Fibroblast of pulmonary artery (primary cell): ENCODE measurements around the gene KCNMA1.

Experiments
- DNase-seq: peaks from one replicate; pipeline ENCODE4 v3.0.0-alpha.2; 2010; ENCODE audit warnings: low read depth
- H3K4me3 ChIP-seq: replicated peaks from 2 replicates; pipeline ENCODE4 v1.5.1; 2011; ENCODE audit warnings: low read depth, mild to moderate bottlenecking, control low read depth, low read length, moderate library complexity
- TF ChIP-seq, protein P1 (sequence below): IDR thresholded peaks from 2 replicates; pipeline ENCODE4 v1.5.1; 2011; ENCODE audit warnings: mild to moderate bottlenecking, control low read depth, low read length, inconsistent platforms; ENCODE audit errors: missing control alignments

Gene KCNMA1

DNA sequence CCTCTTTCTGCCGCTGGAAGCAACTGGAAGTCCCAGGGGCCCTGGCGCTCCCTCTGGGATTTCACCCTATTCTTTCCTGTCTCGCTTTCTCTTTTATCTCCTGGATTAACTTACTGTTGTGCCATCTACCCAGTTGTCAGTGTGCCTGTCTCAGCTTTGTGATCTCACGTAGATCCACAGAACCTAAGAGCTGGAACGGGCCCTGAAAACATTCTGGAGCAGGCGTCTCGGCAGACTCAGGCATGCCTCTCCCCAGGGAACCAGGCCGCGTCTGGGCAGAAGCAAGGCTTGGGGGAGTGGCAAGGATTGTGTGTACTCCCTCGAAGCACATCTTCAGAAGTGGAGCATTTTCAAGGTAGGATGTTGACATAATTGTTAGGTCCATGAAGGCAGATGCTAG lies 87.2 kb downstream of the KCNMA1 start:
- no peak overlapping the region for H3K4me3 ChIP-seq
- TF ChIP-seq, protein P1, sequence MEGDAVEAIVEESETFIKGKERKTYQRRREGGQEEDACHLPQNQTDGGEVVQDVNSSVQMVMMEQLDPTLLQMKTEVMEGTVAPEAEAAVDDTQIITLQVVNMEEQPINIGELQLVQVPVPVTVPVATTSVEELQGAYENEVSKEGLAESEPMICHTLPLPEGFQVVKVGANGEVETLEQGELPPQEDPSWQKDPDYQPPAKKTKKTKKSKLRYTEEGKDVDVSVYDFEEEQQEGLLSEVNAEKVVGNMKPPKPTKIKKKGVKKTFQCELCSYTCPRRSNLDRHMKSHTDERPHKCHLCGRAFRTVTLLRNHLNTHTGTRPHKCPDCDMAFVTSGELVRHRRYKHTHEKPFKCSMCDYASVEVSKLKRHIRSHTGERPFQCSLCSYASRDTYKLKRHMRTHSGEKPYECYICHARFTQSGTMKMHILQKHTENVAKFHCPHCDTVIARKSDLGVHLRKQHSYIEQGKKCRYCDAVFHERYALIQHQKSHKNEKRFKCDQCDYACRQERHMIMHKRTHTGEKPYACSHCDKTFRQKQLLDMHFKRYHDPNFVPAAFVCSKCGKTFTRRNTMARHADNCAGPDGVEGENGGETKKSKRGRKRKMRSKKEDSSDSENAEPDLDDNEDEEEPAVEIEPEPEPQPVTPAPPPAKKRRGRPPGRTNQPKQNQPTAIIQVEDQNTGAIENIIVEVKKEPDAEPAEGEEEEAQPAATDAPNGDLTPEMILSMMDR = no peak
- DNase-seq = no peak

DNA sequence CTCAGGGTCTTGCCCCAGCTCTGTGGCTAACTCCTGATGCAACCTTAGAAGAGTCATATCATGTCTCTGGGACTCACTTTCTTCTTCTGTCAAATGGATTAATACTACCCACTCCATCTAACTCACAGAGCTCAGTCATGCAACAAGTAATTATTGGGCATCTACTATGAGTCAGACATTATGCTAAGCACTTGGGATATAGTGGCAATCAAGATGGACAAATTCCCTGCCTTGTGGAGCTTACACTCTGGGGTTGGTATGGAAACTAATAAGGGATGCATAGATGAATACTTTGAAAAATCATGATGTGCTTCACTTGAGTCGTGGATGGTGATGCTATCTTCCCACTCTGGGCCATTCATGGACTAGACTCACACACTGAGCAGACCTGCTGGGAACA lies 88.9 kb downstream of the KCNMA1 start:
- DNase-seq = no peak
- H3K4me3 ChIP-seq = no peak overlapping the region
- TF ChIP-seq, protein P1 = no peak

DNA sequence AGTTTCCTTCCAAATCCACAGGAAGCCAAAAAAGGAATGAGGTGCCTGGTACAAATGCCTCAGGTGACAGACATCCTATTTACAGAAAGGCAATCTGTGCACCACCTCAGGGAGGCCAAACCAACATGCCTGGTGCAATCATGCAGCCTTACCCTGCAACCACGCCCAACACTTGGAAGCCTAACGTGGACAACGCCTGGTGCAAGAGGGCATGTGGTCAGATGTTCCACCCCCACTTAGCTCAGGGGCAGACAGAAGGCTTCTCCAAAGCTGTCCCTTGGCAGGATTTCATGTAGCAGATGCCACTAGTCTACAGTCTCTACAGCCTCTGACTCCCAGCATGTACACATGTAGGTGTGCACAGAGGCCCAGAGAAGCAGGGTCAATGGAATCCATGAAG lies 89.5 kb downstream of the KCNMA1 start:
- no peak for DNase-seq
- TF ChIP-seq, protein P1 = no peak
- H3K4me3 ChIP-seq = no peak overlapping the region

DNA sequence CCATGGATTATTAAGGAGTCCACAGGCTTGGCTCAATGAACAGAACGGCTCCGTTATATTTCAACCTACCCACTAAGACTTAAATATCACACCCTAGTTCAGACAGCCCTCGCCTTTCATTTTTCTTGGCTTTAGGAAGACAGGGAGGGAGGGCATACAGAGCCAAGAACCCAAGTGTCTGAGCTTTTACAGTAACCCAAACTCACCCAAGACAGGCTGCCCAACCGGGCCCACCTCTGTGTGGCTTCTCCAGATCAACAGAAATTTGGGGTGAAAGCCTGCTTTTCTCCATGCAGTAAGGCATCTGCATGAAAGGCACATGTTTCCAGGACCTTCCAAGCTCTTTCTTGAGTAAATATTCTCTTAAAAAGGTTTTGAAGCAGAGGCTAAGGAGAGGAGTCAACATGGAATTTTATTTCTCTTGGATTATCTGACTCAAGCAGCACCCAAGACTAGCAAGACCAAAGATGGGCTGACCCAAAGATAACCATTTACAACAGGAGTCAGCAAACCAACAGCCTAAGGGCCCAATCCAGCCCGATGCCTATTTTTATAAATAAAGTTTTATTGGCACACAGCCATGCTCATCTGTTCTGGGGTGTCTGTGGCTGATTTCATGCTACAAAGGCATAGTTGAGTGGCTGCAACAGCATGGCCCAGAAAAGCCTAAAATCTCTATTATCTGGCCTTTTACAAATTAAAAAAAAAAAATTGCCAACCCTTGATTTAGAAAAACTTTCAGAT lies 90.1 kb downstream of the KCNMA1 start:
- H3K4me3 ChIP-seq = no peak overlapping the region
- DNase-seq = no peak
- TF ChIP-seq, protein P1 = no peak

DNA sequence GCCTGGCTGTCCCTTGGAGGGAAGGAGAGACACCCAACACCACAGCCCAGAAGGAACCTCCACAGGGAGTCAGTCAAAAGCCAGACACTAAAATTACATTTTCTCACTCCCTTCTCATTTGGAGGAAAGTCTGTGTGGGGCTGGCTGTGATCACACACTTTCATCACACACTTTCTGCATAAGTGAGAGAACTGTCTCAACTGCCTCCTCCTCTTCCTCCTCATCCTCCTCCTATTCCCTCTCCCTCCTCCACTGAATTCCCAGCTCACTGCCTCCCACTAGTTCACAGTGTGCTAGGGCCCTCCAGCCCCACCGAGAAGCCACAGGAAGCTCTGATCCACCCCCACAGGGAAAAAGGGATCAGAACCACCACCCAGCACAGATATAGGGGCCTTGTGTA lies 91.6 kb downstream of the KCNMA1 start:
- no peak overlapping the region for H3K4me3 ChIP-seq
- TF ChIP-seq, protein P1 = no peak

DNA sequence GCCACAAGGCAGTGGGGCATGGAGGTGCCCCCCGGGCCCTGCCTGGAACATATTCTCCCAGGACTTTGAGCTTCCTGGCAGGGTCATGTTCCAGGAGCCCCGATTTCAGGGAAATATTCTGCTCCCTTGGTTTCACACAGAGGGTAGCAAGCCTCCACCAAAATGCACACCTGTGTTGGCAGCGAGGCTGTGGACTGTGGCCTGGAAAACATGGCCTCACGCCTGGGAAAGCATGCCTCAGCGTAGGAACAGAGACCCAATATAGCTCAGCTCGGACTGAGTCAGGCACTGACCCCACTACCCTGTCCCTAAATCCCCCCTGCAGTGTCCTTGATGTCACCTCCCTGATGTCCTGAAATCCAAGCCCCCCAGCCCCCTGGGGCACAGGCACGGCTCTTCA lies 92.0 kb downstream of the KCNMA1 start:
- no peak for DNase-seq
- TF ChIP-seq, protein P1 = no peak
- H3K4me3 ChIP-seq = no peak overlapping the region

More for the DNA sequence above, 91.6 kb downstream of the KCNMA1 start:
- DNase-seq = no peak

DNA sequence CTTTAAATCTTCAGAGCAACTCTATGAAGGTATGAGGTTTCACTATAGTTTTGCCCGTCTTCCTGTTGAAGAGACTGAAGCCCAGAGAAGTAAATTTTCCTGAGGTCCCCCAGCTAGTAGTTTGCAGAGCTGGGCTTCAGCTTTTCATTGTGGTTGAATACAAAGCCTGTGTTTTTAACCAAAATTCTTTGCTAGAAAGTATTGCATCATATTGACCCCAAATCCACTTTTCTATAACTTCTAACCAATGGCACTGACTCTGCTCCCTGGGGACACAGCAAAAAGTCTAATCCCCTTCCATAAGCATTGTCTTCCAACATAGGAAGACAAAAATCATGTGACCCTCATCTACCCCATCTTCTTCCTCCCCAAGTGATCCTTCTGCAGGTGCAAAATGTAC lies 93.0 kb downstream of the KCNMA1 start:
- no peak overlapping the region for H3K4me3 ChIP-seq
- TF ChIP-seq, protein P1 = no peak
- no peak for DNase-seq
